ENCODE results near the gene JPH4.

DNA sequence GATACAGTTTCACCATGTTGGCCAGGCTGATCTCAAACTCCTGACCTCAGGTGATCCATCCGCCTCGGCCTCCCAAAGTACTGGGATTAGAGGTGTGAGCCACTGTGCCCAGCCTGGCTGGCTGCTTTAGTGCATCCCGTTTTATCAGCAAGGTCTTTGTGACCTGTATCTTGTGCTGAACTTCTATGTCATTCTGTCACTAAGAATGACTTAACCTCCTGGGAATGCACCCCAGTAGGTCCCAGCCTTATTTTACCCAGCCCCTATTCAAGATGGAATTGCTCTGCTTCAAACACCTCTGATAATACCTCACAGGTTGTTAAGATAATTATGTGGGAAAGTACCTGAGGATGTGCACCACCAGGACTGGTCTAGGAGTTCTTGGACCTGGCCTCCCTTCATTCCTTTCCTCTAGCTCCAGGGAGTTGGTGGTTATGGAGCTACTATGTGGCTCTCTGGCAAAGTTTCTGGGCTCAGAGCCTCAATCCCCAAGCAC, 26.1 kb upstream of the JPH4 start:
- TF ChIP-seq, protein P1, sequence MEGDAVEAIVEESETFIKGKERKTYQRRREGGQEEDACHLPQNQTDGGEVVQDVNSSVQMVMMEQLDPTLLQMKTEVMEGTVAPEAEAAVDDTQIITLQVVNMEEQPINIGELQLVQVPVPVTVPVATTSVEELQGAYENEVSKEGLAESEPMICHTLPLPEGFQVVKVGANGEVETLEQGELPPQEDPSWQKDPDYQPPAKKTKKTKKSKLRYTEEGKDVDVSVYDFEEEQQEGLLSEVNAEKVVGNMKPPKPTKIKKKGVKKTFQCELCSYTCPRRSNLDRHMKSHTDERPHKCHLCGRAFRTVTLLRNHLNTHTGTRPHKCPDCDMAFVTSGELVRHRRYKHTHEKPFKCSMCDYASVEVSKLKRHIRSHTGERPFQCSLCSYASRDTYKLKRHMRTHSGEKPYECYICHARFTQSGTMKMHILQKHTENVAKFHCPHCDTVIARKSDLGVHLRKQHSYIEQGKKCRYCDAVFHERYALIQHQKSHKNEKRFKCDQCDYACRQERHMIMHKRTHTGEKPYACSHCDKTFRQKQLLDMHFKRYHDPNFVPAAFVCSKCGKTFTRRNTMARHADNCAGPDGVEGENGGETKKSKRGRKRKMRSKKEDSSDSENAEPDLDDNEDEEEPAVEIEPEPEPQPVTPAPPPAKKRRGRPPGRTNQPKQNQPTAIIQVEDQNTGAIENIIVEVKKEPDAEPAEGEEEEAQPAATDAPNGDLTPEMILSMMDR (IDR thresholded peaks at IDR 0.05), result no peak
- TF ChIP-seq POLR2A (IDR thresholded peaks at IDR 0.05), result no peak
- no peak for TF ChIP-seq EP300 (IDR thresholded peaks at IDR 0.05)
